GM10248 (cell line): ENCODE measurements around the gene CARMIL1.

ENCODE experiments used
- CTCF ChIA-PET: fragments of 300-600 bp; sonication (Branson Sonifier 250); formaldehyde crosslinking; extraction: SDS; loops from one replicate; lab custom pipeline; 2021; ENCODE audit warnings: antibody characterized with exemption; lab: Yijun Ruan, JAX
- POLR2A ChIA-PET: fragments of 350-650 bp; sonication (Branson Sonifier 250); formaldehyde crosslinking; extraction: SDS; loops from one replicate; lab custom pipeline; 2020; ENCODE audit warnings: antibody characterized with exemption; lab: Yijun Ruan, JAX
- DNase-seq: peaks from one replicate; pipeline ENCODE4 v3.0.0; 2012; ENCODE audit errors: extremely low spot score
- CTCF ChIP-seq: IDR thresholded peaks from 2 replicates; pipeline ENCODE4 v1.5.1; 2012; ENCODE audit warnings: mild to moderate bottlenecking, low read depth; ENCODE audit errors: extremely low read depth, missing control alignments, control extremely low read depth

CARMIL1 gene

GRCh38 chr6:25341203-25341552 lies 62.0 kb downstream of the CARMIL1 start:
- no peak for DNase-seq
- CTCF ChIA-PET = interaction anchor here (1.0 to 2.2 kb wide), 6 partner anchors 11 to 63 kb away, joined by 3 to 6 read pairs (median 4); no protein-coding TSS in a partner anchor
- POLR2A ChIA-PET = no interaction called here
- TF ChIP-seq CTCF = no peak

GRCh38 chr6:25341923-25342619 lies 62.9 kb downstream of the CARMIL1 start:
- ChIA-PET CTCF (interaction anchor here (0.7 to 2.2 kb wide), 10 partner anchors 9 to 149 kb away, joined by 3 to 6 read pairs (median 6); no protein-coding TSS in a partner anchor), POLR2A (no interaction called here)
- no peak for DNase-seq
- TF ChIP-seq CTCF = no peak

- DNase-seq = no peak
- ChIA-PET POLR2A (no interaction called here), CTCF (interaction anchor here (0.7 to 2.2 kb wide), 10 partner anchors 10 to 148 kb away, joined by 3 to 6 read pairs (median 6); no protein-coding TSS in a partner anchor)
These were observed 63.6 kb downstream of the CARMIL1 start for GRCh38 chr6:25342802-25343201.

GRCh38 chr6:25343984-25344383 lies 64.8 kb downstream of the CARMIL1 start:
- POLR2A ChIA-PET = no interaction called here
- no peak for TF ChIP-seq CTCF
- no peak for DNase-seq
- CTCF ChIA-PET = no interaction called here

More at GRCh38 chr6:25342802-25343201, 63.6 kb downstream of the CARMIL1 start:
- no peak for TF ChIP-seq CTCF

- ChIA-PET POLR2A (no interaction called here), CTCF (no interaction called here)
- TF ChIP-seq CTCF = no peak
- no peak for DNase-seq
These were observed 65.7 kb downstream of the CARMIL1 start for GRCh38 chr6:25344827-25345226.

- no peak for DNase-seq
- ChIA-PET CTCF (interaction anchor here (1.3 kb wide), 1 partner anchor 144 kb away, joined by 3 read pairs; no protein-coding TSS in a partner anchor), POLR2A (interaction anchor here (0.6 kb wide), 1 partner anchor 8 kb away, joined by 8 read pairs; no protein-coding TSS in a partner anchor)
- no peak for TF ChIP-seq CTCF
These were observed 66.9 kb downstream of the CARMIL1 start for GRCh38 chr6:25346064-25346463.
